ENCODE measurements around the gene UBE2S.

Gene UBE2S

GRCh38 chr19:55437410-55437809 lies 29.8 kb upstream of the UBE2S start:
- peak; percentile 74 for DNase-seq (ENCODE audit: low read depth)
- H3K4me3 ChIP-seq (ENCODE audit: low read length): no peak overlapping the region
- no peak for TF ChIP-seq CTCF (IDR thresholded peaks at IDR 0.05; ENCODE audit: insufficient read depth, low read depth, low read length, missing control alignments)

GRCh38 chr19:55436847-55437246 lies 29.3 kb upstream of the UBE2S start:
- H3K4me3 ChIP-seq (ENCODE audit: low read length): no peak overlapping the region
- TF ChIP-seq CTCF (IDR thresholded peaks at IDR 0.05; ENCODE audit: insufficient read depth, low read depth, low read length, missing control alignments): no peak
- DNase-seq (ENCODE audit: low read depth): no peak

- no peak overlapping the region for H3K4me3 ChIP-seq (ENCODE audit: low read length)
- no peak for TF ChIP-seq CTCF (IDR thresholded peaks at IDR 0.05; ENCODE audit: insufficient read depth, low read depth, low read length, missing control alignments)
- no peak for DNase-seq (ENCODE audit: low read depth)
These were observed 27.4 kb upstream of the UBE2S start for GRCh38 chr19:55435020-55435419.

- H3K4me3 ChIP-seq (ENCODE audit: low read length): no peak overlapping the region
- DNase-seq (ENCODE audit: low read depth): no peak
- TF ChIP-seq CTCF (IDR thresholded peaks at IDR 0.05; ENCODE audit: insufficient read depth, low read depth, low read length, missing control alignments): no peak
These were observed 26.9 kb upstream of the UBE2S start for GRCh38 chr19:55434356-55434919.

- H3K4me3 ChIP-seq (ENCODE audit: low read length): no peak overlapping the region
- no peak for TF ChIP-seq CTCF (IDR thresholded peaks at IDR 0.05; ENCODE audit: insufficient read depth, low read depth, low read length, missing control alignments)
- no peak for DNase-seq (ENCODE audit: low read depth)
These were observed 25.7 kb upstream of the UBE2S start for GRCh38 chr19:55433292-55433691.

GRCh38 chr19:55432241-55432959 lies 24.8 kb upstream of the UBE2S start:
- no peak overlapping the region for H3K4me3 ChIP-seq (ENCODE audit: low read length)
- TF ChIP-seq CTCF (IDR thresholded peaks at IDR 0.05; ENCODE audit: insufficient read depth, low read depth, low read length, missing control alignments): no peak
- peak; percentile 19 for DNase-seq (ENCODE audit: low read depth)

- TF ChIP-seq CTCF (IDR thresholded peaks at IDR 0.05; ENCODE audit: insufficient read depth, low read depth, low read length, missing control alignments): no peak
- DNase-seq (ENCODE audit: low read depth): no peak
- H3K4me3 ChIP-seq (ENCODE audit: low read length): no peak overlapping the region
These were observed 23.6 kb upstream of the UBE2S start for GRCh38 chr19:55431183-55431582.
